Cardiac fibroblast (primary cell): ENCODE data around the gene NMNAT1.
A peak's percentile ranks its signal among the peaks of the same experiment; 100 is the strongest.
"Not testable (repeated sequence)": the region's sequence is repeated elsewhere in the genome, so short reads cannot be mapped to it uniquely, and the experiment has no call there.

Experiments used
- DNase-seq, 2 donors: peaks; one replicate each; pipeline versions ENCODE4 v3.0.0 to v3.0.0-alpha.2; 2010; ENCODE audit warnings: low read depth in 2 of 2
- H3K4me3 ChIP-seq, 2 donors: replicated peaks in 1 of 2; 1 replicate in 1 of 2; 2 replicates in 1 of 2; pipeline ENCODE4 v1.5.1; 2011; ENCODE audit warnings: low read depth in 2 of 2, low read length in 2 of 2, mild to moderate bottlenecking in 2 of 2, moderate library complexity in 1 of 2
- TF ChIP-seq, protein P1 (sequence below): IDR thresholded peaks from one replicate; pipeline ENCODE4 v1.5.1; 2011; ENCODE audit warnings: low read depth, mild to moderate bottlenecking, low read length, inconsistent platforms

Gene NMNAT1

DNA sequence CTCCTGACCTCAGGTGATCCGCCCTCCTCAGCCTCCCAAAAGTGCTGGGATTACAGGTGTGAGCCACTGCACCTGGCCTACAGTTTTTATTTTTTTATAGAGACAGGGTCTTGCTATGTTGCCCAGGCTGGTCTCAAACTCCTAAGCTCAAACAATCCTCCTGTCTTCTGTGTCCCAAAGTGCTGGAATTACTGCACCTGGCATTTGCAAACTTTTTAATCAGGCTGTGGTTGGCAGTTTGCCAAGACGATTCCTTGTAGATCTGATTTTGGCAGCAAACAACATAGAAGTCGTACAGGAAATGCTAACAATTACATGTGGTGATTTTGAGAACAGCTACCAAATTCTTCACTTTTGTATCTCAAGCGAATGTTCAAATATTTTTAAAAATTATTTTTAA, 63.9 kb downstream of the NMNAT1 start:
- H3K4me3 ChIP-seq: no peak overlapping the region
- DNase-seq: peak; percentile 28 to 68
- TF ChIP-seq, protein P1, sequence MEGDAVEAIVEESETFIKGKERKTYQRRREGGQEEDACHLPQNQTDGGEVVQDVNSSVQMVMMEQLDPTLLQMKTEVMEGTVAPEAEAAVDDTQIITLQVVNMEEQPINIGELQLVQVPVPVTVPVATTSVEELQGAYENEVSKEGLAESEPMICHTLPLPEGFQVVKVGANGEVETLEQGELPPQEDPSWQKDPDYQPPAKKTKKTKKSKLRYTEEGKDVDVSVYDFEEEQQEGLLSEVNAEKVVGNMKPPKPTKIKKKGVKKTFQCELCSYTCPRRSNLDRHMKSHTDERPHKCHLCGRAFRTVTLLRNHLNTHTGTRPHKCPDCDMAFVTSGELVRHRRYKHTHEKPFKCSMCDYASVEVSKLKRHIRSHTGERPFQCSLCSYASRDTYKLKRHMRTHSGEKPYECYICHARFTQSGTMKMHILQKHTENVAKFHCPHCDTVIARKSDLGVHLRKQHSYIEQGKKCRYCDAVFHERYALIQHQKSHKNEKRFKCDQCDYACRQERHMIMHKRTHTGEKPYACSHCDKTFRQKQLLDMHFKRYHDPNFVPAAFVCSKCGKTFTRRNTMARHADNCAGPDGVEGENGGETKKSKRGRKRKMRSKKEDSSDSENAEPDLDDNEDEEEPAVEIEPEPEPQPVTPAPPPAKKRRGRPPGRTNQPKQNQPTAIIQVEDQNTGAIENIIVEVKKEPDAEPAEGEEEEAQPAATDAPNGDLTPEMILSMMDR: no peak

DNA sequence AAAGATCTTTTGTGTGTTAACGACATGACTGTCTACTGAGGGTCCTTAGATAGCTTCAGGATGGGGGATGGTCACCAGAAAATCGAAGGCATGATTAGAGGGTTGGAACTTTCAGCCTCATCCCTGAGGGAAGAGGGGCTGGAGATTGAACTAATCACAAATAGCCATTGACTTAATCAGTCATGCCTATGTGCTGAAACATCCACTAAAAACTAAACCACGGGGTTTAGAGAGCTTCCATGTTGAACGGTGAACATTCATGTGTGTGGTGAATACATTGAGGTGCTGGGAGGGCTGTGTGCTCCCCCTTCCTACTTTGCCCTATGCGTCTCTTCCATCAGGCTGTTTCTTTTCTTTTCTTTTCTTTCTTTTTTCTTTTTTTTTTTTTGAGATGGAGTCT, 70.7 kb downstream of the NMNAT1 start:
- no peak overlapping the region for H3K4me3 ChIP-seq
- TF ChIP-seq, protein P1: no peak
- no peak for DNase-seq

DNA sequence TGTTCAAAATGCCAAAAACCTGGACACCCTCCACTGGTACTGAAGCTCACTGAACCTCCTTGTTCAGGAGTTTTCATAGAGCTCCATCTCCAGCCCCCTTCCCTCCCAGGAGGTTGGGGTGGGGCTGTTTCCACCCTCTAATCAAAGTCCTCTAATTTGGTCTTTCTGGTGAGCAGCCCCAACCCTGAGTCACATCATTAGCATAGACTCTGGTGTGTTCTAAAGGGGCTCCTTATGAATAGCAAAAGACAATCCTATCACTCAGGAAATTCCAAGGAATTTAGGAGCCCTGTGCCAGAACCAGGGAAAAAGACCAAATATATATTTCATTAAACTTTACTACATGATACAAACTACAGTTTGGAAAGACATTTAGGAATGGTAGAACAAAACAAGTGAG, 76.3 kb downstream of the NMNAT1 start:
- TF ChIP-seq, protein P1: no peak
- DNase-seq: peak in 1 of 2 donors; percentile 51
- H3K4me3 ChIP-seq: no peak overlapping the region

DNA sequence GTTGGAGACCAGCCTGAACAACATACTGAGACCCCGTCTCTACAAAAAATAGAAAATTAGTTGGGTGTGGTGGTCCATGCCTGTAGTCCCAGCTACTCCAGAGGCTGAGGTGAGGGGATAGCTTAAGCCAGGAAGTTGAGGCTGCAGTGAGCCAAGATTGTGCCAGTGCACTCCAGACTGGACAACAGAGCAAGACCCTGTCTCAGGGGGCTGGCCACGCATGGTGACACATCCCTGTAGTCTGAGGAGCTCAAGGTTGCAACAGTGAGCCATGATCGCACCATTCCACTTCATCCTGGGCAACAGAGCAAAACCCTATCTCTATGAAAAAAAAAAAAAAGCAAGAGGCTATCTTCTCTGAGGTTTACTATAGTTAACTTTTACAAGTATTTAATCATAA, 76.8 kb downstream of the NMNAT1 start:
- DNase-seq: no peak
- no peak overlapping the region for H3K4me3 ChIP-seq
- TF ChIP-seq, protein P1: no peak

DNA sequence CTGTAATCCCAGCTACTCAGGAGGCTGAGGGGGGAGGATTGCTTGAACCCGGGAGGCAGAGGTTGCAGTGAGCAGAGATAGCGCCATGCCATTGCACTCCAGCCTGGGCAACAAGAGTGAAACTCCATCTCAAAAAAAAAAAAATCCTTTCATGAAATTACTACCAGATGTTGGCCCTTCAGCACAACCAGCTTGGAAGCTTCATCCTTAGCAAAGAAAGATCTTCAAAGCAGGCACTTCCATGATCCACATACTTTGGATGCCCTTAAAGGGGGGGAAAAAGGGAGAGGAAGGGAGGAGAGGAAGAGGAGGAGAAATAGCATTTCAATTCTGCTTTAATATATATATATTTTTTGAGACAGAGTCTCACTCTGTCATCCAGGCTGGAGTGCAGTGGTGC, 77.4 kb downstream of the NMNAT1 start:
- peak in 1 of 2 donors; percentile 66 for DNase-seq
- not testable (repeated sequence) for H3K4me3 ChIP-seq

DNA sequence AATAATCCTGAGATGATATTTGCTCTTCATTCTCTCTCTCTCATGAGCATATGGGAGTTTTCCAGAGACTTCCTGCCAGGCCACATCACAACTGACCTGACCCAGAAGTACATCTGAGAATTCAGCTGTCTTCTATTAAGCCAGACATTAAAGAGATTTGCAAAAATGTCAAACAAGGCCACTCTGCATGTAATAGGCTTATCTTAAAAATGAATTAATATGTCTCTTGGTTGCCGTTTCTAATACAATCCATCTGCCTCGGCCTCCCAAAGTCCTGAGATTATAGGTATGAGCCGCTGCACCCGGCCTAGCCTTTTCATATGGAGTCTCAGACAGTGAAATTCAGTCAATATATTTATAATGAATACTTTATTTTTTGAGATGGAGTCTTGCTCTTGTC, 78.7 kb downstream of the NMNAT1 start:
- DNase-seq, H3K4me3 ChIP-seq: not testable (repeated sequence)

DNA sequence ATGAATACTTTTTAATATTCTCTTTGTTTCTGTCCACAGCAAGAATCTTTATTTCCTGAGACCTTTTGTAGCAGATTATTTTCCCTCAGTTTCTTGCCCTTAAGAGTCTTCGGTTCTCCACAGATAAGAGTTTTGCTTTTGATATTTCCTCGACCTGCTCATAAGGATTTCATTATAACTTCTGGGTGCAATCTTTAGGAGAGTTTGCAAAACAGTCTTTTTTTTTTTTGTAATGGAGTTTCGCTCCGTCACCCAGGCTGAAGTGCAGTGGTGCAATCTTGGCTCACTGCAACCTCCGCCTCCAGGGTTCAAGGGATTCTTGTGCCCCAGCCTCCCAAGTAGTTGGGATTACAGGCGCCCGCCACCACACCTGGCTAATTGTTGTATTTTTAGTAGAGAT, 79.4 kb downstream of the NMNAT1 start:
- H3K4me3 ChIP-seq: no peak overlapping the region
- TF ChIP-seq, protein P1: no peak
- DNase-seq: no peak

DNA sequence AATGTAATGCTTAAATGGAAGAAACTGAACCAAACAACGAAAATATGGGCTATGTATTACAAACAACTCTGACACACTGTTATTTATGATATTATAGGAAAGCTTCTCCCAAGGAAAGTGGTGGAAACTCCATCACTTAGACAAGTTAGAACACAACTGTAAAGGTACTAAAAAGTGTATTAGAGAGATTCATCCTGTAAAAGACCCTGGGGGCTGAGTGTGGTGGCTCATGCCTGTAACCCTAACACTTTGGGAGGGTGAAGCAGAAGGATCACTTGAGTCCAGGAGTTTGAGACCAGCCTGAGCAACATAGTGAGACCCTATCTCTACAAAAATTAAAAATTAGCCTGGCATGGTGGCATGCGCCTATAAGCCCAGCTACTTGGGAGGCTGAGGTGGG, 82.1 kb downstream of the NMNAT1 start:
- H3K4me3 ChIP-seq: no peak overlapping the region
- DNase-seq: no peak
- TF ChIP-seq, protein P1: no peak
